ENCODE measurements around the gene TEF.
A peak's percentile ranks its signal among the peaks of the same experiment; 100 is the strongest.
"Not testable (repeated sequence)": the region's sequence is repeated elsewhere in the genome, so short reads cannot be mapped to it uniquely, and the experiment has no call there.

Gene TEF

GRCh38 chr22:41431656-41432055 lies 49.9 kb downstream of the TEF start:
- no peak for DNase-seq

- DNase-seq = not testable (repeated sequence)
Observed at GRCh38 chr22:41433480-41433879, 51.7 kb downstream of the TEF start.

- not testable (repeated sequence) for DNase-seq
Observed at GRCh38 chr22:41434361-41435003, 52.7 kb downstream of the TEF start.

GRCh38 chr22:41435560-41435959 lies 53.8 kb downstream of the TEF start:
- DNase-seq = no peak

GRCh38 chr22:41436322-41437113 lies 54.8 kb downstream of the TEF start:
- no peak for DNase-seq

- no peak for DNase-seq
Observed at GRCh38 chr22:41437198-41437597, 55.5 kb downstream of the TEF start.

- not testable (repeated sequence) for DNase-seq
Observed at GRCh38 chr22:41440511-41440910, 58.8 kb downstream of the TEF start.

- DNase-seq = no peak
Observed at GRCh38 chr22:41442240-41442792, 60.6 kb downstream of the TEF start.

- peak; percentile 91 for DNase-seq
Observed at GRCh38 chr22:41444360-41445128, 62.8 kb downstream of the TEF start.

GRCh38 chr22:41445129-41446056 lies 63.7 kb downstream of the TEF start:
- peak; percentile 16 for DNase-seq

GRCh38 chr22:41446057-41446501 lies 64.3 kb downstream of the TEF start:
- DNase-seq = no peak

GRCh38 chr22:41446639-41447434 lies 65.1 kb downstream of the TEF start, which contains the start of gene TOB2:
TOB2 (minus strand) TSS chr22:41446801; CDS start chr22:41437345, 9,456 bp downstream.
- peak; percentile 95 for DNase-seq

- DNase-seq = peak; percentile 52
Observed at GRCh38 chr22:41447435-41448188, 65.9 kb downstream of the TEF start.

GRCh38 chr22:41448189-41448808 lies 66.6 kb downstream of the TEF start:
- DNase-seq = peak; percentile 97
